Lung microvascular endothelial cell (primary cell): Measurements from ENCODE around the gene DMBT1. TPM values are rescaled to one million over a fixed set of nuclear protein-coding genes. Genes with fewer than 3 reads are reported as not detected.
A peak's percentile ranks its signal among the peaks of the same experiment; 100 is the strongest.

Source experiments
- DNase-seq, 2 donors: peaks; one replicate each; pipeline versions ENCODE4 v3.0.0 to v3.0.0-alpha.2; 2010; ENCODE audit warnings: low read depth in 2 of 2
- total RNA-seq: library from RNA; depleted of rRNA; stranded (reverse); fragments of >200 nt; gene quantifications from 2 replicates; pipeline ENCODE4 v1.2.1, GENCODE V29; 2014

DMBT1 gene
- total RNA-seq, 1 donor from 2014 or later, result not detected

- no peak for DNase-seq
Measured at GRCh38 chr10:122548407-122549085, 12.0 kb upstream of the DMBT1 start.

- DNase-seq, result no peak
Measured at GRCh38 chr10:122549636-122550035, 10.9 kb upstream of the DMBT1 start.

- DNase-seq, result no peak
Measured at GRCh38 chr10:122550427-122550826, 10.1 kb upstream of the DMBT1 start.

- no peak for DNase-seq
Measured at GRCh38 chr10:122550983-122551382, 9.6 kb upstream of the DMBT1 start.

- DNase-seq, result peak in 1 of 2 donors; percentile 8
Measured at GRCh38 chr10:122551450-122551849, 9.1 kb upstream of the DMBT1 start.

GRCh38 chr10:122553341-122553740 lies 7.2 kb upstream of the DMBT1 start:
- DNase-seq, result no peak

GRCh38 chr10:122554131-122555036 lies 6.2 kb upstream of the DMBT1 start:
- DNase-seq, result no peak

- DNase-seq, result no peak
Measured at GRCh38 chr10:122555442-122555841, 5.1 kb upstream of the DMBT1 start.

- DNase-seq, result no peak
Measured at GRCh38 chr10:122557516-122557915, 3.0 kb upstream of the DMBT1 start.

- DNase-seq, result no peak
Measured at GRCh38 chr10:122558452-122558851, 2.1 kb upstream of the DMBT1 start.

- DNase-seq, result no peak
Measured at GRCh38 chr10:122559228-122559627, 1.3 kb upstream of the DMBT1 start.

- no peak for DNase-seq
Measured at GRCh38 chr10:122561212-122561611, 658 bp downstream of the DMBT1 start.

GRCh38 chr10:122561792-122562191 lies 1.2 kb downstream of the DMBT1 start:
- no peak for DNase-seq

GRCh38 chr10:122564980-122565379 lies 4.4 kb downstream of the DMBT1 start:
- no peak for DNase-seq

GRCh38 chr10:122565766-122566206 lies 5.2 kb downstream of the DMBT1 start:
- DNase-seq, result peak; percentile 86 to 88

GRCh38 chr10:122566632-122567031 lies 6.1 kb downstream of the DMBT1 start:
- no peak for DNase-seq

GRCh38 chr10:122567056-122567660 lies 6.6 kb downstream of the DMBT1 start:
- DNase-seq, result peak; percentile 52 to 54

- DNase-seq, result no peak
Measured at GRCh38 chr10:122568551-122568950, 8.0 kb downstream of the DMBT1 start.

GRCh38 chr10:122570920-122571319 lies 10.4 kb downstream of the DMBT1 start:
- DNase-seq, result no peak

GRCh38 chr10:122571892-122572291 lies 11.3 kb downstream of the DMBT1 start:
- DNase-seq, result no peak

GRCh38 chr10:122575776-122576175 lies 15.2 kb downstream of the DMBT1 start:
- DNase-seq, result no peak

- no peak for DNase-seq
Measured at GRCh38 chr10:122576291-122576690, 15.7 kb downstream of the DMBT1 start.
